ENCODE measurements around the gene RNLS. TPM values are rescaled to one million over a fixed set of nuclear protein-coding genes. Genes with fewer than 3 reads are reported as not detected.

RNLS gene
- total and polyA plus RNA-seq, 2 of the 8 experiments (the other 6 are each of a cell fraction or from before 2014, with no cell fraction given): 7.5 to 12.7 TPM

DNA sequence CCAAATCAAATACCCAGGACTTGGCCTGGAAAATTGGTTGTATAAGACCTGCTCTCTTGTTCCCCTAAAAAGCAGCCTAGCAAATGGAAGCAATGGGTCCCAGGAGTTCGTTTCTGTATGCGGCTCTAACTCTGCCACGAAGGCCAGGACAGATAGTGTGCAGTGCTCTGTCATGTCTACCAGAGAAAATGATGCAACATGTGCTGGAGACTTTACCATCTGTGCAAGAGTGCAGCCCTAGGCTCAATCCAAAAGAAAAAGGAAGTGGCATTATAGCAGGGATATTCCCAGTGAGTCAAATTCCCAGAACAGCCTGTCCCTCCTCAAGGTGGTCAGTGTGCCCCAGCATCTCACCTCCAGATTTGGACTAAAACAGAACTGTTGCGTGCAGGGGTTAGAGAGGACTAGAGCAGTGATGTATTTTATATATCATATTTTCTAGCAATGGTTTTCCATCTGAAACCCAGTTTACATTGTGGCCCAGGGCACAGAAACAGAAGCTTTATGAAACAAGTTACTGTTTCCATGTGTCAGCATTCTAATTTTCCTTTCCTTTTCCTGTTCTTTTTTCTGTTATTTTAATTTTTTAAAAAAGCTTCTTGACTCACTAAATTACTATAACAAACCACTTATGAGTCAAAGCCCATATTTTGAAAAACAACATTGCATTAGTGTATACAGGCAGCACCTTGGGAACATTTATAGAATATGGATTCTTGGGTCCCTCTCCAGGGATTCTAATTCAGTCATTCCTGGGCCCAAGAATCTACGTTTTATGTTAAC lies 311.2 kb downstream of the RNLS start:
- Histone ChIP-seq H3K4me1 (replicated peaks in 1 of 4; ENCODE audit: control insufficient read depth in 3 of 4, insufficient read depth in 4 of 4, low read length in 3 of 4) (no peaks in the 10 kb centered on the region), H3K79me2 (ENCODE audit: control insufficient read depth in 1 of 2, insufficient read depth in 2 of 2, low read length in 2 of 2) (no peaks in the 10 kb centered on the region), H4K20me1 (replicated peaks in 1 of 2; ENCODE audit: control insufficient read depth in 1 of 2, insufficient read depth in 2 of 2, low read length in 2 of 2) (no peaks in the 10 kb centered on the region), H3K4me2 (ENCODE audit: insufficient read depth in 1 of 2, low read depth in 2 of 2, low read length in 2 of 2) (no peak overlapping the region), H4K8ac (ENCODE audit: extremely low read depth, insufficient read depth, low read length) (no peak overlapping the region), H2BK15ac (ENCODE audit: low read length) (no peak overlapping the region), H2AK5ac (ENCODE audit: low read depth, low read length) (no peak overlapping the region), H3K14ac (ENCODE audit: insufficient read length) (no peak overlapping the region), H3K4me3 (ENCODE audit: extremely low read depth in 1 of 4, insufficient read depth in 2 of 4, low read depth in 3 of 4, low read length in 4 of 4) (no peak overlapping the region), H3K56ac (replicated peaks; ENCODE audit: insufficient read length, low read depth, low read length) (no peak overlapping the region), H2BK120ac (replicated peaks; ENCODE audit: low read depth, low read length) (no peak overlapping the region), H2BK20ac (ENCODE audit: low read length) (no peak overlapping the region), H3K36me3 (ENCODE audit: control insufficient read depth in 2 of 4, insufficient read depth in 4 of 4, low read length in 3 of 4) (no peaks in the 10 kb centered on the region), H3K23ac (ENCODE audit: insufficient read length) (no peak overlapping the region), H2AFZ (ENCODE audit: low read length) (no peak overlapping the region), H4K91ac (replicated peaks; ENCODE audit: insufficient read length, low read length) (no peak overlapping the region), H3K9me3 (ENCODE audit: insufficient read depth in 2 of 2, low read depth in 1 of 2, low read length in 1 of 2) (no peaks in the 10 kb centered on the region), H3K4ac (replicated peaks; ENCODE audit: insufficient read length, low read depth, low read length) (no peak overlapping the region), H3K18ac (ENCODE audit: extremely low read depth, low read length) (no peak overlapping the region), H3K79me1 (ENCODE audit: low read depth, low read length) (no peaks in the 10 kb centered on the region), H2BK12ac (ENCODE audit: low read depth, low read length) (no peak overlapping the region), H3K23me2 (ENCODE audit: low read depth, low read length) (no peaks in the 10 kb centered on the region), H4K5ac (ENCODE audit: insufficient read length, low read depth, low read length) (no peak overlapping the region), H3K27me3 (replicated peaks in 1 of 4; ENCODE audit: control insufficient read depth in 3 of 4, extremely low read depth in 1 of 4, insufficient read depth in 3 of 4, low read length in 3 of 4) (no peaks in the 10 kb centered on the region), H3K9ac (replicated peaks in 1 of 4; ENCODE audit: extremely low read depth in 1 of 4, low read depth in 3 of 4, low read length in 3 of 4) (no peak overlapping the region), H3K27ac (ENCODE audit: low read depth, low read length) (no peak overlapping the region), H2BK5ac (ENCODE audit: low read depth, low read length) (no peak overlapping the region)
- WGBS, 2 experiments (ENCODE audit: extremely low coverage in 1 of 2, insufficient coverage in 1 of 2, insufficient read length in 1 of 2, insufficient replicate concordance in 2 of 2, low coverage in 1 of 2, low lambda C conversion rate in 2 of 2, missing lambda C conversion rate in 1 of 2): 90% methylated on average over 5 of the region's 5 CpGs; no CpG with 5 or more reads in 1 of the 2 experiments
- no peak for FAIRE-seq
- CTCF ChIA-PET (ENCODE audit: partially characterized antibody): interaction anchor here (1.2 kb wide), 1 partner anchor 40 kb away, joined by 3 read pairs; no protein-coding TSS in a partner anchor
- POLR2A ChIA-PET (ENCODE audit: partially characterized antibody): no interaction called here
- DNase-seq (ENCODE audit: low read depth in 1 of 2, low spot score in 2 of 2): no peak
- TF ChIP-seq HDAC2 (IDR thresholded peaks at IDR 0.05; ENCODE audit: borderline replicate concordance in 1 of 2, low read depth in 2 of 2, low read length in 2 of 2) (no peak), CHD1 (IDR thresholded peaks at IDR 0.05; ENCODE audit: low read depth, low read length) (no peak), FOSL1 (IDR thresholded peaks at IDR 0.05; ENCODE audit: insufficient read depth, low read depth, low read length) (no peak), BCL11A (IDR thresholded peaks at IDR 0.05; ENCODE audit: low read depth in 2 of 2, low read length in 2 of 2) (no peak), ATF2 (IDR thresholded peaks at IDR 0.05; ENCODE audit: low read length) (no peak), RAD21 (IDR thresholded peaks at IDR 0.05 in 1 of 2, conservative IDR thresholded peaks at IDR 0.05 in 1 of 2; ENCODE audit: low read depth in 2 of 2, low read length in 2 of 2) (no peak)
- TF ChIP-seq, protein P1, sequence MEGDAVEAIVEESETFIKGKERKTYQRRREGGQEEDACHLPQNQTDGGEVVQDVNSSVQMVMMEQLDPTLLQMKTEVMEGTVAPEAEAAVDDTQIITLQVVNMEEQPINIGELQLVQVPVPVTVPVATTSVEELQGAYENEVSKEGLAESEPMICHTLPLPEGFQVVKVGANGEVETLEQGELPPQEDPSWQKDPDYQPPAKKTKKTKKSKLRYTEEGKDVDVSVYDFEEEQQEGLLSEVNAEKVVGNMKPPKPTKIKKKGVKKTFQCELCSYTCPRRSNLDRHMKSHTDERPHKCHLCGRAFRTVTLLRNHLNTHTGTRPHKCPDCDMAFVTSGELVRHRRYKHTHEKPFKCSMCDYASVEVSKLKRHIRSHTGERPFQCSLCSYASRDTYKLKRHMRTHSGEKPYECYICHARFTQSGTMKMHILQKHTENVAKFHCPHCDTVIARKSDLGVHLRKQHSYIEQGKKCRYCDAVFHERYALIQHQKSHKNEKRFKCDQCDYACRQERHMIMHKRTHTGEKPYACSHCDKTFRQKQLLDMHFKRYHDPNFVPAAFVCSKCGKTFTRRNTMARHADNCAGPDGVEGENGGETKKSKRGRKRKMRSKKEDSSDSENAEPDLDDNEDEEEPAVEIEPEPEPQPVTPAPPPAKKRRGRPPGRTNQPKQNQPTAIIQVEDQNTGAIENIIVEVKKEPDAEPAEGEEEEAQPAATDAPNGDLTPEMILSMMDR (IDR thresholded peaks at IDR 0.05; ENCODE audit: control extremely low read depth in 1 of 3, insufficient read depth in 1 of 3, low read depth in 1 of 3, low read length in 3 of 3): no peak
